Vagina (tissue), 2 donors: ENCODE results near the gene HJURP. TPM values are rescaled to one million over a fixed set of nuclear protein-coding genes. Genes with fewer than 3 reads are reported as not detected.

Experiments
- DNase-seq, 2 donors: peaks; one replicate each; pipeline ENCODE4 v3.0.0-alpha.2; 2017; ENCODE audit errors: extremely low spot score in 2 of 2
- H3K27ac ChIP-seq: fragments of 200-600 bp; sonication (generic); one replicate; pipeline ENCODE4 v1.5.1; 2019
- H3K27me3 ChIP-seq: fragments of 200-600 bp; sonication (generic); one replicate; pipeline ENCODE4 v1.5.1; 2019
- H3K36me3 ChIP-seq, 2 donors: fragments of 200-600 bp; sonication (generic); one replicate each; pipeline ENCODE4 v1.5.1; 2017 to 2019
- H3K4me1 ChIP-seq: fragments of 200-600 bp; sonication (generic); one replicate; pipeline ENCODE4 v1.5.1; 2019
- H3K4me3 ChIP-seq, 2 donors: fragments of 200-600 bp; sonication (generic); 1 replicate in 1 of 2; 2 replicates in 1 of 2; pipeline ENCODE4 v1.5.1; 2016 to 2019
- H3K9me3 ChIP-seq: fragments of 200-600 bp; sonication (generic); one replicate; pipeline ENCODE4 v1.5.1; 2019
- CTCF ChIP-seq, 3 experiments: fragments of 450-650 bp in 2 of 3; fragments of 200-600 bp in 1 of 3; sonication (generic) in 1 of 3; IDR thresholded peaks; one replicate each; pipeline ENCODE4 v1.5.1; 2017 to 2019; ENCODE audit warnings: antibody characterized with exemption in 3 of 3, mild to moderate bottlenecking in 2 of 3, moderate library complexity in 2 of 3
- POLR2A ChIP-seq, 2 donors: fragments of 450-650 bp; IDR thresholded peaks; one replicate each; pipeline ENCODE4 v1.6.1; 2017; ENCODE audit warnings: antibody characterized with exemption in 2 of 2, mild to moderate bottlenecking in 2 of 2, moderate library complexity in 2 of 2
- POLR2AphosphoS5 ChIP-seq, 2 donors: sonication (generic); formaldehyde crosslinking; IDR thresholded peaks; one replicate each; pipeline ENCODE4 v1.9.0; 2017; ENCODE audit warnings: antibody characterized with exemption in 2 of 2, mild to moderate bottlenecking in 2 of 2, low read depth in 1 of 2; ENCODE audit not compliant: insufficient read depth in 1 of 2
- intact Hi-C: fragments of 100-400 bp; cut with DNase I; formaldehyde crosslinking; loops from one replicate; pipeline ENCODE4 v1.15.1; 2023
- total RNA-seq: library from RNA; depleted of rRNA; stranded (reverse); fragments of >200 nt; gene quantifications from one replicate; pipeline ENCODE4 v1.2.3, GENCODE V29; 2016

Gene HJURP
- total RNA-seq, 1 donor from 2014 or later, result 2.2 TPM

- Histone ChIP-seq H3K27ac (no peak overlapping the region), H3K9me3 (no peaks in the 10 kb centered on the region), H3K27me3 (no peaks in the 10 kb centered on the region), H3K4me1 (no peaks in the 10 kb centered on the region), H3K36me3 (no peaks in the 10 kb centered on the region), H3K4me3 (no peak overlapping the region)
- TF ChIP-seq CTCF (IDR thresholded peaks at IDR 0.05), result no peak
- no peak for TF ChIP-seq POLR2AphosphoS5 (IDR thresholded peaks at IDR 0.05; ENCODE audit: insufficient read depth in 1 of 2, low read depth in 1 of 2)
- no peak for TF ChIP-seq POLR2A (IDR thresholded peaks at IDR 0.05)
- no peak for DNase-seq
- intact Hi-C loops, result no loop called here
Observed at GRCh38 chr2:233832869-233833311, 21.4 kb downstream of the HJURP start.

- Histone ChIP-seq H3K27me3 (no peaks in the 10 kb centered on the region), H3K27ac (no peak overlapping the region), H3K4me1 (no peaks in the 10 kb centered on the region), H3K4me3 (no peak overlapping the region), H3K9me3 (no peaks in the 10 kb centered on the region), H3K36me3 (no peaks in the 10 kb centered on the region)
- intact Hi-C loops, result no loop called here
- DNase-seq, result no peak
- TF ChIP-seq POLR2A (IDR thresholded peaks at IDR 0.05) (no peak), CTCF (IDR thresholded peaks at IDR 0.05) (no peak), POLR2AphosphoS5 (IDR thresholded peaks at IDR 0.05; ENCODE audit: insufficient read depth in 1 of 2, low read depth in 1 of 2) (no peak)
Observed at GRCh38 chr2:233832414-233832813, 21.9 kb downstream of the HJURP start.

- no peaks in the 10 kb centered on the region for H3K4me1 ChIP-seq
- H3K36me3 ChIP-seq, result no peaks in the 10 kb centered on the region
- H3K4me3 ChIP-seq, result no peak overlapping the region
- DNase-seq, result no peak
- no peaks in the 10 kb centered on the region for H3K27me3 ChIP-seq
- intact Hi-C loops, result no loop called here
- H3K27ac ChIP-seq, result no peak overlapping the region
- H3K9me3 ChIP-seq, result no peaks in the 10 kb centered on the region
- no peak for TF ChIP-seq CTCF (IDR thresholded peaks at IDR 0.05)
- no peak for TF ChIP-seq POLR2A (IDR thresholded peaks at IDR 0.05)
- TF ChIP-seq POLR2AphosphoS5 (IDR thresholded peaks at IDR 0.05; ENCODE audit: insufficient read depth in 1 of 2, low read depth in 1 of 2), result no peak
Observed at GRCh38 chr2:233831861-233832260, 22.5 kb downstream of the HJURP start.

- no peaks in the 10 kb centered on the region for H3K27me3 ChIP-seq
- intact Hi-C loops, result no loop called here
- H3K4me1 ChIP-seq, result no peaks in the 10 kb centered on the region
- H3K4me3 ChIP-seq, result no peak overlapping the region
- no peak for DNase-seq
- no peak overlapping the region for H3K27ac ChIP-seq
- H3K9me3 ChIP-seq, result no peaks in the 10 kb centered on the region
- TF ChIP-seq CTCF (IDR thresholded peaks at IDR 0.05), result no peak
- no peak for TF ChIP-seq POLR2A (IDR thresholded peaks at IDR 0.05)
- TF ChIP-seq POLR2AphosphoS5 (IDR thresholded peaks at IDR 0.05; ENCODE audit: insufficient read depth in 1 of 2, low read depth in 1 of 2), result no peak
- no peaks in the 10 kb centered on the region for H3K36me3 ChIP-seq
Observed at GRCh38 chr2:233831011-233831721, 23.2 kb downstream of the HJURP start.

- no peaks in the 10 kb centered on the region for H3K36me3 ChIP-seq
- DNase-seq, result peak in 1 of 2 donors; percentile 95
- no peak overlapping the region for H3K4me3 ChIP-seq
- no peaks in the 10 kb centered on the region for H3K4me1 ChIP-seq
- TF ChIP-seq POLR2A (IDR thresholded peaks at IDR 0.05) (no peak), CTCF (IDR thresholded peaks at IDR 0.05) (no peak)
- intact Hi-C loops, result no loop called here
- no peak overlapping the region for H3K27ac ChIP-seq
- no peaks in the 10 kb centered on the region for H3K9me3 ChIP-seq
- no peaks in the 10 kb centered on the region for H3K27me3 ChIP-seq
Observed at GRCh38 chr2:233830111-233830802, 24.1 kb downstream of the HJURP start.
